Limb (tissue), 2 donors: ENCODE data around the gene ANGEL1.

ENCODE experiments used
- DNase-seq, 2 donors: peaks; one replicate each; pipeline ENCODE4 v3.0.0-alpha.2; 2016; ENCODE audit errors: extremely low spot score in 2 of 2

The ANGEL1 gene

DNA sequence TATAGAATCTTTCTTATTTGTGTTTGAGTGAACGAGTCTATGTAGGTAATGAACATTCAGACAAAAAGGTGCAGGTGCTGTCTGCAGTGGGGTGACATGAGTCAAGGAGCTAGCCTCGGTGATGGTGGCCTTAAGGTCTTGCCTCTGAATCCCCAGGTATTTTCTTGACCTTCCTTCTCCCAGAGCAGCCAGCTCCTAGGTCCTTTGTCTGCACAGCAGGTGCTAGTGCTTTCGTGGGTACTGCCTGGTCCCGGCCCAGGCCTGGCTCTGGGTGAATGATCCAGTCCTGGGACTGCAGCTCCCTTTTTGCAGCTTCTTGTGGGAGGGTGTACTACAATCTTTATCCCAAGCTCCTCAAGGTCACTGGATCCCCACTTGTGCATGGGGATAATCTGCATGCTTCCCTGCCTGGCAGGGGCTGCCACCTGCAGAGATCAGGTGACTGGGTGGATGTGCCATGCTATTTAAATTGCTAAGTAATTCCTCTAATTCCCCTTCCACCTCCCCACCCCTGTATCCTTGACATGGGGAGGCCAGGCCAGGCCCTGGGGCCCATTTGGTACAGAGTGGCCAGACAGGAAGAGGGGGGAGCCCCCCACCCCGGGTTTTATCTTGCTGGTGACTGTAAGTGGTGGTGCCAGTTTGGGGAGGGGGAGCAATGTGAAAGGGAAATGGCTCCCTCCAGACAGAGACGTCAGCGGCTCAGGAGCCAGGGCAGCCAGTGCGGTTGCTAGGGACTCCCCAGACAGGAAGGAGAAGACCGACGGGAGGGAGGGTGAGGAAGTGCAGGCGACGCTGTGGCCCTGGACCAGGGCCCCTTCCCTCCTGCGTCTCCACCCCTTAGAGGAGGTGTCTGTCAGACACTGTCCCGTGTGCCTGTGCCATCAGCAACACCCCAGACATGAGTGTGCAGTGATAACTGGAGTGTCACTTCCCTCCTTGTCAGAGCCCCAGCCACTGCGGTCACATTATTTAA is 44.7 kb downstream of the ANGEL1 start:
- DNase-seq = peak; percentile 45 to 51

DNA sequence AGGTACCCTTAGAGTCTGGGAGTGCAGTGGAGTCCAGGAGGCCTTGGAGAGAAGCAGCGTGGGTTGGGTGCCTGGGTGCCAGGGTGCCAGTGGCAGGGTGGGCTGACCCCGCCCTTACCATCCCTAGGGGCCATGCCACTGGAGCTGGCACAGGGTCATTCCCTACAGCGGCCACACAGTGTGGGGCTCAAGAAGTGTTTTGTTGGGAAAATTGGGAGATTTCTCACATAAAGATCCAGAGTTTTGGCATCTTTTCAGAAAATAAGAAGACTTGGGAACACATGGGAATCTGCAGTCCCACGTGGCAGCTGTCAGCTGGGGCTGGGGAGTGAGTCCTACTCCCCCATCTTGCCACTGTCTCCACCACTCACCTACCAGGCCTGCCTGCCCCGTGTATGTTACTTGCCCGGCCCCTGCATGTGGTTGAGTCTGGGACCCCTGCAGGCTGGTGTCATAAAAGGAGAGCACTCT is 47.2 kb downstream of the ANGEL1 start:
- no peak for DNase-seq

DNA sequence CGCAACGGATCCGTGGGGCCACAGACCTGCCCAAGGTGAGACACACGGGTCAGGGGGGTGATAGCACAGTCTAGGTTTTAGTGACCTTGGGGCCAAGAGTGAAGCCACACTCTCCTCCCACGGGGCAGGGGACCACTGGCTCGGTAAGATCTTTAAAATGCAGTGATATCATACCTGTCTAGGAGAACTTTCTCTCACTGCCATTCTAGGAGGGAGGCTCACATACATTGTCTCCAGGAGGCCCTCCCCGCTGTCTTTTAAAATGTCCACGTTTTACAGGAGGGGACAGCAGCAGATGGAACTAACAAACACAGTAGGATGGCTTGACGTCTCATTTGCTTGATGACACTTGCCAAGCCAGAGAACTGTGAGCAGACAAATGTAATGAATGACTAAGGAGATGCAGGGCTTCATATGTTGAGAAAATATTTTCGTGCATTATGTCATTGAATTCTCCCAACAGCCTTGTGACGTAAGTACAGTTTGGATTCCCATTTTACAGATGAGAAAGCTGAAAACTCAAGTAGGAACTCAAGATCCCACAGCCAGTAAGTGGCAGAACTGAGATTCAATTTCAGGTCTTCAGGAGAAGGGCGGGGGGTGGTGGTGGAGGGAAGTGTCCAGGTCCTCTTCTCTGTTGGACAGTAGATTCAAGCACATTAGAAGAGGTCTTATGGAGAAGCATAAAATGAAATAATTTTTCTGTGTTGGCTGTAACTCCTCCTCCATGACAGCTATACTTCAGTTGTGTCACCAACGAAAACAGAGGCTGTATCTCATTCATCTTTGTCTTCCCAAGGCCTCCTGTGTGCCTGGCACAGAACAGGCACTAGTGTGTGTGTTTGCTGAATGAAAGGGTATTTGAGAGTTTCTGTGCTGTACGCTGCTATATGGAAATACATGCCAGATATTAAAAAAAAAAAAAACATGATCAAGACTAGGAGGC is 49.3 kb downstream of the ANGEL1 start:
- DNase-seq = peak in 1 of 2 donors; percentile 22

DNA sequence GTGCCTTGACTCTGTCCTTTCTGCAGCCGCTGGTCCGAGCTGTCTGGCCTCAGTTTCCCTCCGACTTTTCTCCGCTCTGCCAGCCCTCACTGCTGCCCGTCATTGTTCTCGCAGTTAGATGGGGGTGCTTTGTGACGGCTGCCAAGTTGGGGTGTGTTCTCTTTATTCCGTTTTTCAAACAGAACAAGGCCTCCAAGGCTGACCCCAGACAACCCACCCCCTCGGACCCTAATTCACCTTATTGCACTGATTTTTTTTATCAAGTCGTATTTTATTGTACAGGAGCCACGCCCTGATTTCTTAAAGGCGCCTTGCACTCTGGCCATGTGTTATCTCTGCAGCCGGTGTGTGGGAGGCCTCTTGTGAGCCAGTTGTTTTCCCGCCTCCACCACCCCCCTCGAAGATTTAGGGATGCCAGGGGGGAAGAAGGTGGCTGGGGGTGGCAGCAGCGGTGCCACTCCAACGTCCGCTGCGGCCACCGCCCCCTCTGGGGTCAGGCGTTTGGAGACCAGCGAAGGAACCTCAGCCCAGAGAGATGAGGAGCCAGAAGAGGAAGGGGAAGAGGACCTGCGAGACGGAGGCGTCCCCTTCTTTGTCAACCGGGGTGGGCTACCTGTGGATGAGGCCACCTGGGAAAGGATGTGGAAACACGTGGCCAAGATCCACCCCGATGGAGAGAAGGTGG is 50.1 kb downstream of the ANGEL1 start:
- DNase-seq = peak in 1 of 2 donors; percentile 58

DNA sequence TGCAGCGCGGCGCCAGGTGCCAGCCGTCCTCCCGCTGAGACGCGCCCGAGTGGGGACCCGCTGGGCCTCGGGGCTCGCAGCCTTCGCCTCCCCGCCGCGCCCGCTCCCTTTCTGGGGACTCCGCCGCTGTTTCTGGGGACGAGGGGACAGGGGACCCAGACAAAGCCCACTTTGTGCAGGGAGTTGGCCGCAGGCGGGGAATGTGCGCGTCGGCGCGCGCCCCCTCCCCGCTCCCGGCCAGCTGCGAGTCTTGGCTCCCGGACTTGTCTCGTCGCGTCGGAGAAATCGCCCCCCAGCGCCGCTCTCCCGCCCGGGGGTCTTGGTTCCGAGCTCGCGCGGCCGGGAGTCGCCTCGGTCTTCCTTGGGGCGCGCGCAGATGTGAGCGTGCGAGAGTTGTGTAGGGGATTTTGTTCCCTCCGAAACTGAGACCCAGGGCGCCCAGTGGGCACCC is 50.7 kb downstream of the ANGEL1 start:
- DNase-seq = peak in 1 of 2 donors; percentile 72

DNA sequence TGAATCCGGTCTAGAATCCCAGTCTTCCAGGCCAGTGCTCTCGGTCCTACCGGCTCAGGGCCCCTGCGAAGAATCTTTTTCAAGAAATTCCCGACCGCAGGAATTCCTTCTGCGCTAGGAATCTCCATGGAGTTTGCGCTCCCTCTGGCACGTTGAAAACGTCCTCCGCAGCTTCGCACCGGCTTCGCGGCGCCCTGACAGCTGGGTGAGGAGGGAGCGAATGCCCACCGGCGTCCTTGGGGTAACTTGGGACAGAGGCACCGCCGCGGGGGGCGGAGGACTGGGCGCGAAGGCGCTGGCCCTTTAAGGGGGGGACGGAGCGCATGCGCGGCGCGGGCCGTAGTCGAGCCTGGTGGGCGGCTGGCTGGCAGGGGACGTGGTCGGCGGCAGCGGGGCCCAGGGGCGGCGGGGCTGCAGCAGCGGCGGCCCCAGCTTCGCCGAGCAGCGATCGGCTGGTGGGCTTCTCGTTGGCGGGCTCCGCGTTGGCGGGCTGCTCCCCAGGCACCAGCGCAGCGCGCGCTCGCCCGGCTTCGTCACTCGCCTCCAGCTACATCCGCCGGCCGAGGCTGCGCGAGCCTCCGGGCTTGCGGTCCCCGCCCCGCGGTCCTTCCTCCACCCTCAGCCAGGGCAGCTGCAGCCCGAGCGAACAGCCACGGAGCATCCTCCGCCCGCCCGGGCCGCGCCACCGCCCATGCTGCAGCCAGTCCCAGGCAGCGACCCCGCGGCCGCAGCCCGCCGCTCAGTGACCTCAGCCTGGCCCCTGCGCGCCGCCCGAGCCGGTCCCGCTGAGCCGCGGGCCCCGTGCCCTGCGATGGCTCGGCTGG is 51.3 kb downstream of the ANGEL1 start, which contains the start of gene VASH1:
Gene VASH1 (plus strand): TSS at position 333 of the 824 bp plus-strand sequence. CDS start 1,354 bp downstream, outside the sequence.
- DNase-seq = peak; percentile 78 to 88

DNA sequence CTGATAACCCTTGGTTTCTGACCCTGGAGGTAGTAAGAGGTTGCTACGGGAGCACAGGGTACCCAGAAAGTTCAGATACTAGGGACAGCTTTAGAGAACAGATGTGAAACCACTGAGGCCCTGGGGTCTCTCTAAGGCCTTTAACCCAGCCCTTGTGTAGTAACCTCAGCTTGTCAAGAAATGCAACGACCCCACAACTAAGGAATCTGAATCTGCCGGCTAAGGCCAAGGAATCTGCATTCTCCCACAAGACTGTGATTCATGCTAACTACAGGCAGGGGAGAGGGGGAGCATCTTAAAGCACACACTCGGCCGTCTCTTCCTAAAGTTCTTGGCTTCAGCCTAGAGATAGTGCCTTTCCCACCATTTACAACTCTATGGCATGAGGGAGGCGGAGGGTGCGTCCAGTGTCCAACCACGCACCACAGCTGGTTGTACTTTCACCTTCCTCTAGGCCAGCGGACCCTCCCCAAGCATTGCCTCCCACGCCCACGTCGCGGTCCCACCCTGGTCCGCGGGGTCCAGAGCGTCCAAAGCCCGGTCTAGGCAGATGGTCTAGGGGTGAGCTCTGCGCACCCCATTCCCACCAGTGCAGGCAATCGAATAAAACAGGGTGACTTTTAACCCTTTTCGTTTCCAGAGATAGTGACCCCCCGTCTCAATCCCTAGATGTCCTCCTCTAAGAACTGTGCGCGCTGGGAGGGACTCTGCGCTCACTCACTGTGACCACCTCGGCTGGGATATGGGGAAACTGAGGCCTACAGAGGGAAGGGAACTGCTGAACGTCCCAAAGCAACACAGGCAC is 52.1 kb downstream of the ANGEL1 start:
- DNase-seq = no peak

DNA sequence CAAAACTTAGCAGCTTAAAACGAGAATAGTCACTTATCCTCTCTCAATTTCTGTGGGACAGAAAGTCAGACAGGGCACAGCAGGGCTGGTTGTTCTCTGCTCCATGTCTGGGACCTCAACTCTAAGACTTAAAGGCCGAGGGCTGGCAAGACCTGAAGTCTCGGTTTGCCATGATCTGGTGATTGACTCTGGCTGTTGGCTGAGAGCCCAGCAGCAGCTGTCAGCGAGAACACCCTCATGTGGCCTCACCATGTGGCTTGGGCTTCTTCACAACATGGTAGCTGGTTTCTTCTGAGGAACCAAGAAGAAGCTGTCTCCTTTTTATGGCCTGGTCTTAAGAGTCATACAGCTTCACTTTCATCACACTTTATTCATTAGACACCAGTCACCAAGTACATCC is 53.1 kb downstream of the ANGEL1 start:
- DNase-seq = no peak

DNA sequence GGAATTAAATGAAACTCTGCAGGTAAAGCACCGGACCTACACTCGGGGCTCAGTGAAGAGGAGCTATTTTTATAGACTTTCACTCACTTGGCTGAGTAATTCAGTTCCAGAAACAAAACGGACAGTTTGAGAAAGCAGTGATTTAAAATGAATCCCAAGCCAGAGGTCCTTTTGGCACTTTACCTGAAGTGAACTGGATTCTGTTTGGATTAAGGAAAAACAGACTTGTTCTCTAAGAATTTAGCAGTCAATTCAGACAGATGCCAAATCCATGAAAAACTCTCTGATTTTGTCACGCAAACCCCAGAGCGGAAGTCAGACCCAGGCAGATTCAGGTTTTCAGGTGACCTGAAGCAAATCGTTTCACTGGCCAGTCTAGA is 56.3 kb downstream of the ANGEL1 start:
- no peak for DNase-seq

DNA sequence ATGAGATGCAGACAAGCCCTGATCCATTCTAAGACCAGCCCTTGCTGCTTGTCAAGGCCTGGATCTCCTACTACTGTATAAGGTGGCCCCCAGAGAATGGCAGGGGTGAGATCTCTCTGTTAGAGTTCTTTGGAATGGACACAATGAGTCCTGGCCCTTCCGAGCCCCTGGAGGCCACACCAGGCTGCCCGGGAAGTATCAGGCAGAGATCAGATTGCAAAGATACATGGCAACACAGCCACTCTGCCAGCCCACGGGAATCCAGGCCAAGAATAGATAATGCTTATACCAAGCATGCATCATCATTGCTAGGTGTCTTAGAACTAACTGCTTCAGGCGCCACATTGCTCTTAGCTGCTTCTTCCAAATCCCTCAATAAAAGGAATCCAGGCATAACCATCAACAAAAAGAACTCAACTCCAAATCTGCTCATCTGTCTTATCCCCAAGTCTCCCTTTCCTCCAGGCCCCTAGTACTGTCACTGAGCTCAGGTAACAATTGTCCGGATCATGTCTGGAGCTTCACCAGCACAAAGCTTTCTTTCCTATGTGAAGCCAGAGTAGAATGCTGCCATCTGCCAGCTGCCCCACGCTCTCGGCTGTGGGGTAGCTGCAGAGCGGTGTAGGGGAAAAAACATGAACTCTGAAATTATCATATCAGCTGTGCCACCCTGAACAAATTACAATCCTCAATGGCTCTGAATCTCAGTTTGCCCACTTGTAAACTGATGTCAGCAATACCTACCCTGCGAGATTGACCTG is 56.9 kb downstream of the ANGEL1 start:
- DNase-seq = no peak

DNA sequence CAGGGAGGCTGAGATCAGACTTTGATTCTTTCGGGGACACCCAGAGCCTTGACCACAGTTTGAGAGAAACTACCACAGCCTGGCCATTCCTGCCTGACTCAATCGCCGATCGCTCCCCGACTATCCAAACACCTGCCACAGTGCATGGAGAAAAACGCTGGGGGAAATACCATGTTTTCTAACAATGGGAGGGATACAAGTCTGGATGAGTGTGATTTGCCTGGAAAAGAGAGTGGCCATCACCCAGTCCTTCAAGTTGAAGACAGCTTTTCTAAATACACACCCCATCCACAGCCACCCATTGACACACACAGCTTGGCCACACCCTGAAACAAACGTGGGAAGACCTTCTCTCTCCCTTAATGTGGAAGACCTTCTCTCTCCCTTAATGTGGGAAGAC is 58.1 kb downstream of the ANGEL1 start:
- no peak for DNase-seq

DNA sequence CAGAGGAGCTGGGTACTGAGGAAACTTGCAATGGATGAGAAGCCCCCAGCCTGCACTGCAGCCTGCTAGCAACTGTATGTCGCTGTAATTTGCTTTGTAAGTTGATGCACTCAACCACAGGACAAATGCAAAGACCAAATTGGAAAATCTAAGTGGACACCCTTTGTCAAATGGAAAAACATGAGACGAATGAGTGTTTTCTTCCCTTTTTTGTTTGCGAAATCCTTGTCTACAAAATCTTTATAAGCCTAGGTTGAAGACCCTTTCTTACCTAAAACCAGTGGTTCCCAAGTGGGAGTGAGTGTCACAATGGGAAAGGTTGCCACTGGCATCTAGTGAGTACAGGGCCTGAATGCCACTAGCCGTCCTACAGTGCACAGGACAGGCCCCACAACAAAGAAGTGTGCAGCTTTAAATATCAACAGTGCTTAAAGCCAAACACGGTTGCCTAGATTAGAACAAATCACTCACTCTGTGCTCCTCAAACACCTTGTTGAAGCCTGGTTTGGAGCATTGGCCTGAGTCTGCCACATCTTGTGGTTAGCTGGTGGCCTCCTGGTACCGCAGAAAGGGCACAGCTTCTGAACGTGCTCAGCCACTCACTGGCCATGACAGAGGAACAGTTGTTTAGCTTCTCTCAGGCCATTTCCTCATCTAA is 59.0 kb downstream of the ANGEL1 start:
- no peak for DNase-seq

DNA sequence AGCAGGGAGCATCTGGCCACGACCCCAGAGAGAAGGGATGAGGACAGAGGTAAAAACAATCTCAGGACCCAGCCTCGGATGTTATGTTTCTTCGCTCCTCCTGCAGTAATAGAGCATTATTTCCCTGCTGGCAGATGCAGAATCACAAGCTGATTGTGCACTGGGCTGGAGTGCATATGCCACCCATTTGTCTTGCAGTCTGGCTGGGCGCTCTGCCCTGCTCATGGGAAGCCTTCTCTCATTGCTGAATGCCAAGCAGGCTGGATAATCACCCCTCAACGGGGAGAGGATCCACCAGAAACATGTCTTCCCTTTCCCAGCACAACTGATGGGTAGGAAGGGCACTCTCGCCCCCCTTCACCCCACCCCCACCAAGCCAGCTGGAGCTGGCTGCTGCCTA is 59.9 kb downstream of the ANGEL1 start:
- no peak for DNase-seq

DNA sequence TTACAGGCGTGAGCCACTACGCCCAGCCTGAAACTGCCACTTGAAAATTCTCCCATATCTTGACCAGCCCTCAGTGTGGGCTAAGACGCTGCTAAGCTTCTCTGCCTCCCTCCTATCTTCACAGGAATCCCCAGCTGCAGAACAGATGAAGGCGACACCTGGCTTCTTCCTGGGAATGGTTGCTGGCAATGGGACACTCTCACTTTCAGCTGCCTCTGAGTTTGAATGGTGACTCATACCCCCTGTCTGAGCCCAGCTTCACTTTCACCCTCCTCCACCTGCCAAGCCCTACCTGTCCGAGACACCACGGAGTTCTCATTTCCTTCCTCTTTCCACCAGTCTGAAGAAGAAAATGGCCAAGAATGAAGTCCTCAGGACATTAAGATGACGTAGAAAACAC is 69.7 kb downstream of the ANGEL1 start:
- no peak for DNase-seq

DNA sequence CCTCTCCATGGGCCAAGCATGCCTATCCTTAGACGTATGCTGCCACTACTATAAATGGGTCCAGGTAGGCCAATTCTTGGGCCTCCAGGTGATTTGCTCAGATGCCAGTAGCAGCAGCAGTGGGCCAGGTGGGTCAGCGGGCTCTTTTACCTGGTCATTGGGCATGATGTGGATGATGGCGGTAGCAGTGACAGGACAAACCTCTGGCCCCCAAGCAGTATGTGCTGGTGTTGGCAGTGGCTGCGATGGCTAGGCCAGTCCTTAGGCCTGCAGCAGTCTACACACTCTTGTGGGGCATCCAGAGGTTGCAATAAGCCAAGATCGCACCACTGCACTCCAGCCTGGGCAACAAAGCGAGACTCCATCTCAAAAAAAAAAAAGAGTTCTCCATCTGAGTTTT is 70.5 kb downstream of the ANGEL1 start:
- DNase-seq = no peak

DNA sequence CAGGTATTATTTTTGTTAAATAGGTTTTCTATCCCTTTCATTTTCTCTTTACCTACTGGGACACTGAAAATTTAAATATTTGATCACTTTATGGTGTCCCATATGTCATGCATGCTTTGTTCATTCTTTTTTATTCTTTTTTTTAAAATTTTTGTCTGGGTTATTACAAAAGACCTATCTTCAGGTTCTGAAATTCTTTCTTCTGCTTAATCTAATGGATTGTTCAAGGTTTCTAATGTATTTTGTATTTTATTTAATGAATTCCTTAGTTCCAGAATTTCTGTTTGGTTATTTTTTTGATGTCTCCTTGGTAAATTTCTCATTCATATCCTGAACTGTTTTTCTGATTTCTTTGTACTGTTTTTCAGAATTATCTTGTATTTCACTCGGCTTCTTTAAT is 71.6 kb downstream of the ANGEL1 start:
- DNase-seq = no peak
